IMR-90 (cell line): ENCODE results near the gene ANKRD55. TPM values are rescaled to one million over a fixed set of nuclear protein-coding genes. Genes with fewer than 3 reads are reported as not detected.

Experiments used
- ATAC-seq: fragments of 200-7000 bp; cut with Tn5 transposase; 2 replicates; pipeline ENCODE4 v1.9.1; 2020; ENCODE audit warnings: low read depth, mild to moderate bottlenecking, moderate library complexity
- BruUV-seq: library from RNA; stranded (reverse); fragments of 400-500 nt; replicated peaks from 2 replicates; lab custom pipeline; 2021; lab: Mats Ljungman, UMichigan
- CTCF ChIA-PET: fragments of 300-600 bp; formaldehyde crosslinking; extraction: SDS; loops from one replicate; lab custom pipeline; 2021; ENCODE audit warnings: antibody characterized with exemption; lab: Yijun Ruan, JAX
- POLR2A ChIA-PET: fragments of 300-600 bp; sonication (Branson Sonifier 250); formaldehyde crosslinking; loops from one replicate; lab custom pipeline; 2022; ENCODE audit warnings: antibody characterized with exemption; ENCODE audit not compliant: unreplicated experiment; lab: Charles Lee
- DNase-seq: peaks from one replicate; pipeline ENCODE4 v3.0.0; 2013
- H2AFZ ChIP-seq: replicated peaks from 2 replicates; pipeline ENCODE3; 2013; ENCODE audit warnings: low read length, mild to moderate bottlenecking; ENCODE audit not compliant: poor library complexity
- H2AK5ac ChIP-seq: 2 replicates; pipeline ENCODE4 v1.6.1; 2013; ENCODE audit warnings: low read depth, low read length, inconsistent platforms
- H2AK9ac ChIP-seq: replicated peaks from 2 replicates; pipeline ENCODE3; 2013; ENCODE audit warnings: mild to moderate bottlenecking, low read depth, low read length, moderate library complexity; ENCODE audit not compliant: poor library complexity
- H2BK120ac ChIP-seq: 2 replicates; pipeline ENCODE4 v1.6.1; 2013; ENCODE audit warnings: low read depth, low read length, inconsistent platforms
- H2BK15ac ChIP-seq: 3 replicates; pipeline ENCODE4 v1.6.1; 2013; ENCODE audit warnings: low read depth, low read length, inconsistent platforms
- H2BK20ac ChIP-seq: 2 replicates; pipeline ENCODE4 v1.6.1; 2013; ENCODE audit warnings: low read depth, mild to moderate bottlenecking, inconsistent platforms, low read length, moderate library complexity
- H2BK5ac ChIP-seq: 2 replicates; pipeline ENCODE4 v1.6.1; 2013; ENCODE audit warnings: mild to moderate bottlenecking, low read depth, low read length, inconsistent platforms; ENCODE audit not compliant: poor library complexity, severe bottlenecking
- H3K14ac ChIP-seq: replicated peaks from 2 replicates; pipeline ENCODE4 v1.6.1; 2013; ENCODE audit warnings: low read depth, low read length, inconsistent platforms
- H3K18ac ChIP-seq: 2 replicates; pipeline ENCODE4 v1.6.1; 2013; ENCODE audit warnings: low read depth, low read length, control low read depth
- H3K23ac ChIP-seq: 2 replicates; pipeline ENCODE4 v1.6.1; 2013; ENCODE audit warnings: low read depth, low read length, inconsistent platforms
- H3K27ac ChIP-seq: 2 replicates; pipeline ENCODE4 v1.5.1; 2013; ENCODE audit warnings: mild to moderate bottlenecking, control low read depth, low read length; ENCODE audit not compliant: insufficient read depth
- H3K27me3 ChIP-seq: 2 replicates; pipeline ENCODE4 v1.6.1; 2013; ENCODE audit warnings: low read length; ENCODE audit not compliant: control insufficient read depth, insufficient read depth
- H3K36me3 ChIP-seq: 2 replicates; pipeline ENCODE4 v1.6.1; 2013; ENCODE audit warnings: low read length, mixed read lengths; ENCODE audit not compliant: control insufficient read depth, insufficient read depth
- H3K4ac ChIP-seq: 2 replicates; pipeline ENCODE4 v1.6.1; 2013; ENCODE audit warnings: low read depth, low read length, inconsistent platforms
- H3K4me1 ChIP-seq: 2 replicates; pipeline ENCODE4 v1.6.1; 2013; ENCODE audit warnings: low read length, mixed read lengths; ENCODE audit not compliant: control insufficient read depth, insufficient read depth
- H3K4me2 ChIP-seq: 2 replicates; pipeline ENCODE4 v1.6.1; 2013; ENCODE audit warnings: low read depth, mild to moderate bottlenecking, control low read depth, low read length, moderate library complexity
- H3K4me3 ChIP-seq: 2 replicates; pipeline ENCODE4 v1.5.1; 2013; ENCODE audit warnings: low read depth, mild to moderate bottlenecking, control low read depth, low read length, moderate library complexity; ENCODE audit not compliant: insufficient read depth
- H3K56ac ChIP-seq: 2 replicates; pipeline ENCODE4 v1.6.1; 2013; ENCODE audit warnings: low read length, inconsistent platforms; ENCODE audit not compliant: insufficient read depth; ENCODE audit errors: extremely low read depth
- H3K79me1 ChIP-seq, 2 experiments: 2 replicates each; pipeline ENCODE4 v1.6.1; 2013; ENCODE audit warnings: low read length in 2 of 2, inconsistent platforms in 1 of 2, low read depth in 1 of 2
- H3K9ac ChIP-seq: 2 replicates; pipeline ENCODE4 v1.6.1; 2013; ENCODE audit warnings: low read depth, low read length, control low read depth
- H3K9me1 ChIP-seq: 2 replicates; pipeline ENCODE4 v1.6.1; 2013; ENCODE audit warnings: low read length, inconsistent platforms; ENCODE audit not compliant: insufficient read depth
- H3K9me3 ChIP-seq: 2 replicates; pipeline ENCODE4 v1.6.1; 2013; ENCODE audit warnings: low read length; ENCODE audit not compliant: control insufficient read depth, insufficient read depth
- H4K20me1 ChIP-seq: 2 replicates; pipeline ENCODE4 v1.6.1; 2013; ENCODE audit warnings: low read length, inconsistent platforms; ENCODE audit not compliant: insufficient read depth
- H4K5ac ChIP-seq: 2 replicates; pipeline ENCODE4 v1.6.1; 2013; ENCODE audit warnings: mild to moderate bottlenecking, low read depth, low read length, control low read depth
- H4K8ac ChIP-seq, 2 experiments: 2 replicates each; pipeline ENCODE4 v1.6.1; 2013; ENCODE audit warnings: low read depth in 2 of 2, low read length in 2 of 2, control low read depth in 1 of 2, inconsistent platforms in 1 of 2
- H4K91ac ChIP-seq: 2 replicates; pipeline ENCODE4 v1.6.1; 2013; ENCODE audit warnings: low read depth, low read length, inconsistent platforms; ENCODE audit not compliant: insufficient read depth
- BHLHE40 ChIP-seq: fragments of 150-350 bp; IDR thresholded peaks from 2 replicates; pipeline ENCODE4 v1.6.1; 2016; ENCODE audit warnings: mild to moderate bottlenecking, low read depth, low read length
- CEBPB ChIP-seq: IDR thresholded peaks from 2 replicates; pipeline ENCODE4 v1.6.1; 2012; ENCODE audit warnings: low read depth, low read length, improper control_type of control experiment
- CHD1 ChIP-seq: IDR thresholded peaks from 2 replicates; pipeline ENCODE4 v1.6.1; 2012; ENCODE audit warnings: low read depth, low read length, improper control_type of control experiment
- FOS ChIP-seq: fragments of 150-350 bp; IDR thresholded peaks from 2 replicates; pipeline ENCODE4 v1.6.1; 2016; ENCODE audit warnings: low read depth, low read length
- MAFK ChIP-seq: IDR thresholded peaks from 2 replicates; pipeline ENCODE4 v1.6.1; 2012; ENCODE audit warnings: low read depth, low read length, improper control_type of control experiment
- RCOR1 ChIP-seq: IDR thresholded peaks from 2 replicates; pipeline ENCODE4 v1.6.1; 2012; ENCODE audit warnings: mild to moderate bottlenecking, low read length, improper control_type of control experiment; ENCODE audit not compliant: insufficient replicate concordance
- RFX5 ChIP-seq: IDR thresholded peaks from 2 replicates; pipeline ENCODE4 v1.8.0; 2012; ENCODE audit warnings: low read depth, mild to moderate bottlenecking, low read length, moderate library complexity
- SMC3 ChIP-seq: fragments of 150-350 bp; IDR thresholded peaks from 2 replicates; pipeline ENCODE4 v1.6.1; 2016; ENCODE audit warnings: low read depth, mild to moderate bottlenecking, antibody characterized with exemption, low read length, moderate library complexity
- WGBS, 2 experiments: methylation state at CpG; one replicate each; pipeline versions ENCODE4 v1.1.5 to v1.1.7; 2013; ENCODE audit warnings: missing lambda C conversion rate in 2 of 2; ENCODE audit not compliant: insufficient read length in 1 of 2; ENCODE audit errors: extremely low coverage in 2 of 2; 5-methylcytosine and 5-hydroxymethylcytosine counted together
- dilution Hi-C: fragments of 300-500 bp; cut with HindIII; formaldehyde crosslinking; loops from one replicate; pipeline ENCODE4 v1.14.3; 2018; ENCODE audit warnings: low sequenced_read_pairs; ENCODE audit not compliant: unreplicated experiment
- in situ Hi-C: fragments of 300-500 bp; cut with MboI; formaldehyde crosslinking; loops from 3 replicates; pipeline ENCODE4 v1.14.3; 2019; ENCODE audit warnings: low sequenced_read_pairs, inconsistent platforms, mixed read lengths
- intact Hi-C: fragments of 100-400 bp; cut with micrococcal nuclease; formaldehyde crosslinking; loops from 2 replicates; pipeline ENCODE4 v1.10.0; 2022
- polyA plus RNA-seq, 3 experiments: library from polyadenylated mRNA; depleted of rRNA; stranded (reverse); fragments of >200 nt; gene quantifications; 2 replicates each; pipeline ENCODE4 v1.2.3, GENCODE V29; 2012; ENCODE audit warnings: low replicate concordance in 1 of 3
- total RNA-seq: library from RNA; depleted of rRNA; stranded (reverse); fragments of >200 nt; gene quantifications from 2 replicates; pipeline ENCODE4 v1.2.3, GENCODE V29; 2012

Gene ANKRD55
- total and polyA plus RNA-seq, 2 of the 4 experiments (the other 2 are of a cell fraction) = not detected

- Histone ChIP-seq H3K14ac (peak overlapping the region; percentile 97), H3K18ac (peak overlapping the region; percentile 59), H2BK5ac (peak overlapping the region; percentile 96), H2BK20ac (peak overlapping the region; percentile 100), H2BK15ac (peak overlapping the region; percentile 78; the same call in 2 of the 3 replicates), H3K27me3 (no peaks in the 10 kb centered on the region), H4K91ac (peak overlapping the region; percentile 96), H4K20me1 (no peaks in the 10 kb centered on the region), H4K5ac (peak overlapping the region; percentile 26; the same call in 1 of the 2 replicates), H3K4ac (peak overlapping the region; percentile 95), H3K36me3 (no peaks in the 10 kb centered on the region), H3K4me1 (peaks cover 12% of the 10 kb centered on the region), H3K23ac (peak overlapping the region; percentile 70; the same call in 1 of the 2 replicates), H4K8ac (peak overlapping the region in 1 of 2 experiments; percentile 93; a peak in 3 of 4 replicates), H3K79me1 (no peaks in the 10 kb centered on the region), H2BK120ac (peak overlapping the region; percentile 98), H3K9ac (peak overlapping the region; percentile 26; the same call in 1 of the 2 replicates), H2AK9ac (no peak overlapping the region), H3K56ac (peak overlapping the region; percentile 73; the same call in 1 of the 2 replicates), H3K4me2 (peak overlapping the region; percentile 69; the same call in 1 of the 2 replicates), H3K27ac (peak overlapping the region; percentile 91), H2AFZ (no peak overlapping the region), H3K4me3 (peak overlapping the region; percentile 17; the same call in 1 of the 2 replicates), H3K9me1 (no peaks in the 10 kb centered on the region), H3K9me3 (no peaks in the 10 kb centered on the region), H2AK5ac (peak overlapping the region; percentile 90; the same call in 1 of the 2 replicates)
- TF ChIP-seq RCOR1 (no peak), RFX5 (no peak), SMC3 (no peak; the same call in 1 of the 2 replicates), BHLHE40 (peak; percentile 50; the same call in 1 of the 2 replicates), CHD1 (no peak), CEBPB (peak; percentile 84), MAFK (peak; percentile 70), FOS (peak; percentile 90)
- intact Hi-C loops (loop anchor here (2.0 to 5.0 kb wide), 3 partner anchors 47 to 264 kb away; partner anchors contain the start of gene IL6ST), in situ Hi-C loops (loop anchor here (25.0 kb wide), 1 partner anchor 953 kb away; no protein-coding TSS in a partner anchor), dilution Hi-C loops (no loop called here)
- BruUV-seq = no TSS peak
- CTCF ChIA-PET = interaction anchor here (1.1 kb wide), 1 partner anchor 324 kb away, joined by 3 read pairs; no protein-coding TSS in a partner anchor
- POLR2A ChIA-PET = interaction anchor here (0.6 kb wide), 1 partner anchor 199 kb away, joined by 4 read pairs; no protein-coding TSS in a partner anchor
- DNase-seq = peak; percentile 97
- 0% methylated on average over 1 of the region's 2 CpGs; no CpG with 5 or more reads in 1 of the 2 experiments for WGBS, 2 experiments
- ATAC-seq = peak; percentile 96
Observed at GRCh38 chr5:56259002-56259511, 25.9 kb upstream of the ANKRD55 start.
